ENCODE results near the gene SARDH.
"Not testable (repeated sequence)": the region's sequence is repeated elsewhere in the genome, so short reads cannot be mapped to it uniquely, and the experiment has no call there.

The SARDH gene

GRCh38 chr9:133775291-133775690, 37.1 kb upstream of the SARDH start:
- no peak for DNase-seq

DNA sequence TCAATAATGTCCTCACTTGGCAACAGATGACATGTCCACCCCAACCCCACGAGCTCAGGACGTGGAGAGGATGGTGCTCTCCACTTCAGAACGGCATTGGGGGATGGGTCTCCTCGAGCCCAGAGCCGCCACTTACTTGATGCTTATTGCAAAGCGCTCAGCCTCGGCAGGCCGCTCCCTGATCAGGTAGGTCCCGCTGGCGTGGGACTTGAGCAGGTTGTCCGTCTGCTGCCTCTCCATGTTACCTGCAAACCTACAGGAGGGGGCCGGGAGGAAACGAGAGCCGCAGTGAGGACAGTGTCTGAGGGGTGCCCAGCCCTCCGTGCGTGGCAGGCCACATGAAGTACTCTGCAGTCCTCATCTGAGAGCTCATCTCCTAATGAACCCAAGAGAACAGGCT, 36.6 kb upstream of the SARDH start:
- DNase-seq: no peak

GRCh38 chr9:133773889-133774655, 35.9 kb upstream of the SARDH start:
- DNase-seq: no peak

DNA sequence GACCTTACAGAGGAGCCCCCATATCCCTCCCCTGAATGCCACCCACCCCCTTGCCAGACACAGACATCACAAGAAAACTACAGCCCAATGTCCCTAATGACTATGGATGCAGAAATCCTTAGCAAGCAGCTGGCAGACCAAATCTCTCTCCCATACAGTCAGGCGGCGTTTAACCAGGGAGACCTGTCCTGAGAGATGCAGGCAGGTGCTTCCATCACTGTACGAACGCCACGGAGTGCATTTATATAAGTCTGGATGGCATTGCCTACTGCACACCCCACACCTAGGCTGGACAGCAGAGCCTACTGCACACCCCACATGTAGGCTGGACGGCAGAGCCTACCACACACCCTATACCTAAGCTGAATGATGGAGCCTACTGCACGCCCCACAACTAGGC, 34.4 kb upstream of the SARDH start:
- no peak for DNase-seq

DNA sequence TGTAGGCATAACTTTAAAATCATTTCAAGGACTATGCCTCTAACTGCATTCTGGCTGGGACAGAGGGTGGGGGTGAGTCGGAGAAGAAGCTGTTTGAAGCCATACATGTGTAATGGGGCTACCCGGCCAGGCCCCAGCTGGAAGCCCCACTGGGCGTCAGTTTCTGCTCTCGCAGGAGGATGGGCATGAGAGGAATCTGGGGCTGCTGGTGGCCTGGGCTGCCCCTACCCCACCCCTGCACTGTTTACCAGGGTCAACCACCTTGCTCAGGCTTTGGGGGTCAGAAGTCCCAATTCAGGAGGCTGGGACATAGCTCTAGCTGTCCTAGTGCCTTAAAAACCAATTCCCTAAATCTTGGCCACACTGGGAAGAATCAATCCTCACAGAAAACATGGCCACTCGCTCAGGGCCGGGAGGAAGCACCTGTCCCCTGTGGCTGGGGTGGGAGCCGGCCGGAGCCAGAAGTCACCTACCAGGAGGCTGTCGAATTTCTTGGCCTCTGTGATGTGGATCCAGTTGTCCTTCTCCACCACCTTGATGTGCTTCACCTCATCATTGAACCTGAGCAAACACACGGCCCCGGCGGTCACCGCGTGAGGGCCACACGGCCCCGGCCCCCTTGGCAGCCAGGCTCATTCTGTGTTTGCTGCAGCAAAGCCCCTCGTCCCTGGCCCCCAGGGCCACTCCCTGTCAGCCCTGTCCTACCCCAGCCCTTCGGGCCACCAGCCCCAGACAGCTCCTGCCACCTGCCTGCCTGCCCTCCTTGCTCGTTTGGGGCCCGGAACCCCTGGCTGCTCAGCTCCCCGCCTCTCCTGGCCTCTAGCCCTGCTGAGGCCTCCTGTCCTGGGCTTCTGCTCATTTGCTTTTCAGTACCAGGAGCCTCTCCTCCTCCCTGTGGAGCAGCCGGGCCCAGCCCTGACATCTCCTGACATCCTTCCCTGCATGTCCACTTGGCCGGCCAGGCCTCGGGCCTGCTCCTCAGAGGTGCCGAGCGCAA, 33.6 kb upstream of the SARDH start:
- DNase-seq: no peak

- DNase-seq: no peak
These were observed 32.1 kb upstream of the SARDH start for GRCh38 chr9:133770076-133770777.

- no peak for DNase-seq
These were observed 31.4 kb upstream of the SARDH start for GRCh38 chr9:133769511-133770075.

- no peak for DNase-seq
These were observed 30.8 kb upstream of the SARDH start for GRCh38 chr9:133768859-133769510.

DNA sequence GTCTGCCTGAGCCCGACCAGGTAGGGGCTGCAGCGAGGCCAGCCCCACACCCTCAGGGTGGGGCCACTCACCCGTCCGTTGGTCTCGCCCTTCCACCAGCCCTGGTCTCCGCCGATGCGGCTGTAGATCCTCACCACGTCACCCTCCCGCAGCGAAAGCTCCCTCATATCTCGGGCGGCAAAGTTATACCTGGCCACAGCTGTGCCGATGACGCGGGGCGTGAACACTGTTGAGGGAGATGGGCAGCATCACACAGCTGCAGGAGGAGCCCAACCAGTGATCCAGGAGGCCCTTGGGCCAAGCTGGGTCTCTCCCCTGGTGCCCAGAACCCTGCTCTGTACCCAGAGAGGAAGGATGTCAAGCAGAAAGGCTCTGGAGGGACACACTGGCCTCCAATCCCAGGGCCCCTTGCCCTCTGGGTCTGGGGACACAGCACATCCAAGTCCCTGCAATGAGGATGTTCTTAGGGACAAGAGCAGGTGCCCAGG, 30.3 kb upstream of the SARDH start:
- no peak for DNase-seq

GRCh38 chr9:133767625-133768024, 29.5 kb upstream of the SARDH start:
- DNase-seq: no peak

DNA sequence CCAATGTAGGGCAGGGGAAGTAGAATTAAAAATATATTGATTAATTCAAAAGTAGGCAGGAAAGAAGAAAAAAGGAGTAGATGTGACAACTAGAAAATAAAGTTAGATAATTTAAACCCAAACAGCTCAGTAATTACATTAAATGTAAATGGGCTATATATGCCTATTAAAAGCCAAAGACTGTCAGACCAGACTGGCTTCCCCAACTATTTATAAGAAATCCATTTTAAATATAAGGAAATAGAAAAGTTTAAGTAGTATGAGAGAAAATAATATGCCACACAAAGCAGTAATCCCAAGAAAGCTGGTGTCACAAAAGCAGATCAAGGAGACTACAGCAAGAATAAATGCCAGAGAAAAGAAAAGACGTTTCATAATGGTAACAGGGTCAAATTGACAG, 28.9 kb upstream of the SARDH start:
- DNase-seq: no peak

DNA sequence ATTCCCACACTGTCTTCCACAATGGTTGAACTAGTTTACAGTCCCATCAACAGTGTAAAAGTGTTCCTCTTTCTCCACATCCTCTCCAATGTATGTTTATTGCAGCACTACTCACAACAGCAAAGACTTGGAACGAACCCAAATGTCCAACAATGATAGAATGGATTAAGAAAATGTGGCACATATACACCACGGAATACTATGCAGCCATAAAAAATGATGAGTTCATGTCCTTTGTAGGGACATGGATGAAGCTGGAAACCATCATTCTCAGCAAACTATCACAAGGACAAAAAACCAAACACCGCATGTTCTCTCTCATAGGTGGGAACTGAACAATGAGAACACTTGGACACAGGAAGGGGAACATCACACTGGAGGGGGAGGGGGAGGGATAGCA, 28.1 kb upstream of the SARDH start:
- not testable (repeated sequence) for DNase-seq

- no peak for DNase-seq
These were observed 25.4 kb upstream of the SARDH start for GRCh38 chr9:133763272-133764183.

- no peak for DNase-seq
These were observed 24.5 kb upstream of the SARDH start for GRCh38 chr9:133762488-133763271.

DNA sequence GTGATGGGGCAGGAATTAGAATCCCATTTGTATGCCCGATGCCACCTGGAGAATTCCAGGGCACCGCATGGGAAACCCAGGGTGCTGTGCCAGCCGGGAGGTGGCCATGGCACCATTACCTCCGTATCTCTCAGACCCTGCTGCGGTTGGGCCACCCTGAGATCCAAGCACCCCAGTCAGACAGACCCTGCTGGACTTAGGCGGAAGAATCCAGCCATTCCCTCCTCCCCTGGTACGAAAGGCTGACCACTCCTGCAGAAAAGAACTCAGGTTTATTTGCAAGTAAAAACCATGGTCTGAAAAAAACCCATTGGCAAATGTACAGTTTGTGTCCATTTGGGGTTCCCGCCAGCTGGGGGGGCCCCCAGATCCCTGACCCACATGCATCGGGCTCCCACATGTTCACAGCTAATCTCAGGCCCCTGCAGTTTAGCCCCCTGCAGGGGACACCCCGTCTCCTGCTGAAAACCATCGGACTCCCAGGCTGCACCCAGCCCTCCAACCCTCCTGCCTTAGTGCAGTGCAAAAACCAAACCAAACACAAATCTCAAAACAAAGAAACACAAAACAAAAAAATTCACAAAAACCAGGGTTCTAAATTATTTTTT, 23.6 kb upstream of the SARDH start:
- DNase-seq: no peak

GRCh38 chr9:133760713-133761290, 22.6 kb upstream of the SARDH start:
- no peak for DNase-seq

GRCh38 chr9:133759946-133760345, 21.8 kb upstream of the SARDH start:
- DNase-seq: no peak

GRCh38 chr9:133759146-133759900, 21.2 kb upstream of the SARDH start:
- no peak for DNase-seq

DNA sequence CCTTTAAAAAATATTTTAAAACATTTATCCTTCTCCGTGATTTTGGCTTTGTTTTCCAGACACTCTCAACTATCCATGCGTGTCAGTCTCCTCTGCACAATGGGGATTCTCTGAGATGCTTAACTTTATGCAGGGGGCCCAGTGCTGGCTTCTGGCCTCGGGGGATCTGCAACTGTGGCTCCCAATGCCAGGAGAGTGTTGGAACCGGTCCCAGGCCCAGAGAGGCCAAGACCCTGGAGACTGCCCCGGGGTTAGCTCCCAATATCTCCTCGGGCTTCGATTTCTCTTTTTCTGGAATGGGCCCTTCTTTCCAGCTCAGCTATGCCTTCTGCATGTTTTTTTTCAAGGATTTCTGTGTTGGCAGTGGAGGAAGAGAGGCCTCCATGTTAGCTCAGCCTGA, 20.1 kb upstream of the SARDH start:
- no peak for DNase-seq
